Adrenal gland (tissue), 12 donors: Measurements from ENCODE around the gene PIGT. TPM values are rescaled to one million over a fixed set of nuclear protein-coding genes. Genes with fewer than 3 reads are reported as not detected.

ENCODE experiments used
- DNase-seq, 7 donors: peaks; one replicate each; pipeline ENCODE4 v3.0.0-alpha.2; 2019 to 2020
- H3K27ac ChIP-seq, 5 donors: fragments of 200-600 bp; sonication (generic) in 4 of 5; 1 replicate in 3 of 5; 2 replicates in 2 of 5; pipeline versions ENCODE4 v1.5.1 to v1.8.0; 2016 to 2020; ENCODE audit warnings: mild to moderate bottlenecking in 1 of 5
- H3K27me3 ChIP-seq: fragments of 200-600 bp; 2 replicates; pipeline ENCODE4 v1.8.0; 2021
- H3K36me3 ChIP-seq, 2 donors: fragments of 200-600 bp; replicated peaks in 1 of 2; 1 replicate in 1 of 2; 2 replicates in 1 of 2; pipeline versions ENCODE4 v1.5.1 to v1.8.0; 2018 to 2022
- H3K4me1 ChIP-seq, 2 donors: fragments of 200-600 bp; replicated peaks in 1 of 2; 1 replicate in 1 of 2; 2 replicates in 1 of 2; pipeline versions ENCODE4 v1.5.1 to v1.8.0; 2018 to 2021
- H3K4me3 ChIP-seq, 4 donors: fragments of 200-600 bp; sonication (generic) in 3 of 4; one replicate each; pipeline ENCODE4 v1.5.1; 2016 to 2018
- H3K9me3 ChIP-seq, 3 donors: fragments of 200-600 bp; sonication (generic) in 1 of 3; replicated peaks in 1 of 3; 1 replicate in 2 of 3; 2 replicates in 1 of 3; pipeline versions ENCODE4 v1.5.1 to v1.8.0; 2016 to 2021
- POLR2A ChIP-seq, 2 donors: fragments of 450-650 bp; IDR thresholded peaks; one replicate each; pipeline ENCODE4 v1.6.1; 2017; ENCODE audit warnings: antibody characterized with exemption in 2 of 2, mild to moderate bottlenecking in 2 of 2, moderate library complexity in 1 of 2
- WGBS, 4 donors: extraction: QIAGEN DNeasy Blood & Tissue Kit in 2 of 4; methylation state at CpG; one replicate each; pipeline versions ENCODE4 v1.1.5 to v1.1.7; 2013 to 2017; 5-methylcytosine and 5-hydroxymethylcytosine counted together
- intact Hi-C, 2 donors: fragments of 100-400 bp; cut with DNase I; formaldehyde crosslinking; loops; one replicate each; pipeline versions ENCODE4 v1.14.1 to v1.15.0; 2022 to 2023
- polyA plus RNA-seq, 3 donors: library from polyadenylated mRNA; stranded (reverse); fragments of 200-250 nt in 2 of 3; fragments of 350-450 nt in 1 of 3; fragmentation: Illumina TruSeq in 1 of 3; extraction: RNeasy Lipid Tissue Mini Kit (QIAGEN cat#74804) in 1 of 3; gene quantifications; one replicate each; pipeline ENCODE4 v1.2.3, GENCODE V29; 2013 to 2014
- total RNA-seq, 9 donors: library from RNA; depleted of rRNA in 4 of 9; stranded (reverse); fragments of >200 nt in 4 of 9; fragments of 120-200 nt in 1 of 9; fragmentation: NEBNext Ultra II Directional in 1 of 9; extraction: Animal tissue kit (Norgen Biotek cat#: 25700) in 1 of 9; gene quantifications; one replicate each; pipeline versions ENCODE4 v1.1.0 to v1.2.4, GENCODE V29; 2013 to 2023
- TF ChIP-seq, protein P1 (sequence below), 6 experiments: fragments of 450-650 bp in 4 of 6; fragments of 200-600 bp in 2 of 6; sonication (generic) in 1 of 6; IDR thresholded peaks; 1 replicate in 5 of 6; 2 replicates in 1 of 6; pipeline versions ENCODE4 v1.5.1 to v1.8.0; 2016 to 2021; ENCODE audit warnings: antibody characterized with exemption in 6 of 6, mild to moderate bottlenecking in 2 of 6, moderate library complexity in 1 of 6
- donor health status: healthy with polysubstance abuse.
- donor health status: Bipolar disorder and iron deficiency.
- donor health status: DM: yes; HTN: yes; CAD: no.
- donor health status: DM: no; HTN: no; CAD: no.
- donor health status: DM: no; HTN: no; CAD: no.
- donor health status: DM: yes; HTN: yes; CAD: no.

The PIGT gene
- total and polyA plus RNA-seq, 12 donors, result 45.2 to 202 (median 109) TPM

DNA sequence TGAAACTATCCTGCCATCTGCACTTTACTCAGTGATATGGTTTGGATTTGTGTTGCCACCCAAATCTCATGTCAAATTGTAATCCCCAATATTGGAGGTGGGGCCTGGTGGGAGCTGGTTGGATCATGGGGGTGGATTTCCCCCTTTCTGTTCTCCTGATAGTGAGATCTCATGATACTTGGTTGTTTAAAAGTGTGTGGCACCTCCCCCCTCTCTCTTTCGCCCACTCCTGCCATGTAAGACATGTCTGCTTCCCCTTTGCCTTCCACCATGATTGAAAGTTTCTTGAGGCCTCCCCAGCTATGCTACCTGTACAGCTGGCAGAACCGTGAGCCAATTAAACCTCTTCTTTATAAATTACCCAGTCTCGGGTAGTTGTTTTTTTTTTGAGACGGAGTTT is 18.0 kb downstream of the PIGT start:
- no peak overlapping the region for H3K4me3 ChIP-seq
- no peak for DNase-seq
- TF ChIP-seq POLR2A (IDR thresholded peaks at IDR 0.05), result no peak
- TF ChIP-seq, protein P1, sequence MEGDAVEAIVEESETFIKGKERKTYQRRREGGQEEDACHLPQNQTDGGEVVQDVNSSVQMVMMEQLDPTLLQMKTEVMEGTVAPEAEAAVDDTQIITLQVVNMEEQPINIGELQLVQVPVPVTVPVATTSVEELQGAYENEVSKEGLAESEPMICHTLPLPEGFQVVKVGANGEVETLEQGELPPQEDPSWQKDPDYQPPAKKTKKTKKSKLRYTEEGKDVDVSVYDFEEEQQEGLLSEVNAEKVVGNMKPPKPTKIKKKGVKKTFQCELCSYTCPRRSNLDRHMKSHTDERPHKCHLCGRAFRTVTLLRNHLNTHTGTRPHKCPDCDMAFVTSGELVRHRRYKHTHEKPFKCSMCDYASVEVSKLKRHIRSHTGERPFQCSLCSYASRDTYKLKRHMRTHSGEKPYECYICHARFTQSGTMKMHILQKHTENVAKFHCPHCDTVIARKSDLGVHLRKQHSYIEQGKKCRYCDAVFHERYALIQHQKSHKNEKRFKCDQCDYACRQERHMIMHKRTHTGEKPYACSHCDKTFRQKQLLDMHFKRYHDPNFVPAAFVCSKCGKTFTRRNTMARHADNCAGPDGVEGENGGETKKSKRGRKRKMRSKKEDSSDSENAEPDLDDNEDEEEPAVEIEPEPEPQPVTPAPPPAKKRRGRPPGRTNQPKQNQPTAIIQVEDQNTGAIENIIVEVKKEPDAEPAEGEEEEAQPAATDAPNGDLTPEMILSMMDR (IDR thresholded peaks at IDR 0.05), result no peak
- H3K4me1 ChIP-seq, result no peaks in the 10 kb centered on the region
- no peak overlapping the region for H3K27ac ChIP-seq
- intact Hi-C loops, result loop anchor here in 1 of 2 donors (5.0 kb wide), 1 partner anchor 62 kb away; no protein-coding TSS in a partner anchor
- 84 to 95% (median 87%) methylated on average over 4 of the region's 4 CpGs for WGBS, 4 donors
- H3K9me3 ChIP-seq, result no peaks in the 10 kb centered on the region
- no peaks in the 10 kb centered on the region for H3K36me3 ChIP-seq
- no peaks in the 10 kb centered on the region for H3K27me3 ChIP-seq

GRCh38 chr20:45436732-45437485 is 21.0 kb downstream of the PIGT start:
- peak in 1 of 2 donors; percentile 18 for TF ChIP-seq POLR2A (IDR thresholded peaks at IDR 0.05)
- TF ChIP-seq, protein P1 (IDR thresholded peaks at IDR 0.05), result peak; percentile 85 to 98 (median 96)
- 9 to 36% (median 15%) methylated on average over 9 to 33 of the region's 33 CpGs for WGBS, 4 donors
- Histone ChIP-seq H3K4me1 (no peaks in the 10 kb centered on the region), H3K27me3 (no peaks in the 10 kb centered on the region), H3K36me3 (no peaks in the 10 kb centered on the region), H3K9me3 (no peaks in the 10 kb centered on the region), H3K4me3 (peak overlapping the region; percentile 7 to 69 (median 42)), H3K27ac (peak overlapping the region in 3 of 5 donors; percentile 64 to 82 (median 75))
- intact Hi-C loops, result loop anchor here (2.0 to 5.0 kb wide), 2 partner anchors 64 to 120 kb away; no protein-coding TSS in a partner anchor
- DNase-seq, result peak; percentile 88 to 96 (median 91)

GRCh38 chr20:45440424-45440823 is 24.5 kb downstream of the PIGT start:
- H3K4me3 ChIP-seq, result no peak overlapping the region
- intact Hi-C loops, result loop anchor here in 1 of 2 donors (10.0 kb wide), 1 partner anchor 334 kb away; no protein-coding TSS in a partner anchor
- WGBS, 4 donors, result 73 to 85% (median 78%) methylated on average over 3 of the region's 3 CpGs

More at GRCh38 chr20:45440424-45440823, 24.5 kb downstream of the PIGT start:
- no peak overlapping the region for H3K27ac ChIP-seq
- H3K4me1 ChIP-seq, result no peaks in the 10 kb centered on the region
- H3K27me3 ChIP-seq, result no peaks in the 10 kb centered on the region
- no peaks in the 10 kb centered on the region for H3K36me3 ChIP-seq
- no peak for DNase-seq
- H3K9me3 ChIP-seq, result no peaks in the 10 kb centered on the region
- TF ChIP-seq, protein P1 (IDR thresholded peaks at IDR 0.05), result no peak
- TF ChIP-seq POLR2A (IDR thresholded peaks at IDR 0.05), result no peak
